Heart right ventricle (tissue), 16 donors: ENCODE data around the gene MAML1. TPM values are rescaled to one million over a fixed set of nuclear protein-coding genes. Genes with fewer than 3 reads are reported as not detected.

Experiments
- ATAC-seq, 8 donors: fragments of 200-7000 bp; cut with Tn5 transposase; one replicate each; pipeline ENCODE4 v1.9.1; 2020; ENCODE audit warnings: mild to moderate bottlenecking in 8 of 8, moderate library complexity in 8 of 8, moderate number of reproducible peaks in 1 of 8
- DNase-seq, 2 donors: peaks; one replicate each; pipeline ENCODE4 v3.0.0-alpha.2; 2020
- H3K27ac ChIP-seq, 10 donors: fragments of 200-600 bp; sonication (generic) in 2 of 10; one replicate each; pipeline versions ENCODE4 v1.5.0 to v1.8.0; 2020 to 2022; ENCODE audit warnings: mild to moderate bottlenecking in 3 of 10
- H3K27me3 ChIP-seq, 7 donors: fragments of 200-600 bp; one replicate each; pipeline ENCODE4 v1.8.0; 2021 to 2022; ENCODE audit warnings: mild to moderate bottlenecking in 2 of 7
- H3K36me3 ChIP-seq, 9 donors: fragments of 200-600 bp; sonication (generic) in 1 of 9; one replicate each; pipeline versions ENCODE4 v1.5.0 to v1.8.0; 2020 to 2022; ENCODE audit warnings: mild to moderate bottlenecking in 2 of 9
- H3K4me1 ChIP-seq, 9 donors: fragments of 200-600 bp; sonication (generic) in 1 of 9; one replicate each; pipeline versions ENCODE4 v1.5.0 to v1.8.0; 2020 to 2022; ENCODE audit warnings: mild to moderate bottlenecking in 4 of 9
- H3K4me3 ChIP-seq, 10 donors: fragments of 200-600 bp; sonication (generic) in 2 of 10; one replicate each; pipeline versions ENCODE4 v1.5.0 to v1.8.0; 2020 to 2022; ENCODE audit warnings: mild to moderate bottlenecking in 7 of 10, moderate library complexity in 2 of 10
- H3K9me3 ChIP-seq, 11 donors: fragments of 200-600 bp in 10 of 11; sonication (generic) in 2 of 11; one replicate each; pipeline versions ENCODE4 v1.5.0 to v1.8.0; 2013 to 2022; ENCODE audit warnings: mild to moderate bottlenecking in 2 of 11, control low read depth in 1 of 11, moderate library complexity in 1 of 11
- CTCF ChIP-seq, 9 donors: fragments of 200-600 bp; sonication (generic) in 2 of 9; IDR thresholded peaks; one replicate each; pipeline versions ENCODE4 v1.5.0 to v1.8.0; 2021 to 2022; ENCODE audit warnings: antibody characterized with exemption in 9 of 9, mild to moderate bottlenecking in 5 of 9, moderate library complexity in 1 of 9
- WGBS, 2 donors: extraction: QIAGEN DNeasy Blood & Tissue Kit; methylation state at CpG; one replicate each; pipeline ENCODE4 v1.1.7; 2013; ENCODE audit warnings: inconsistent platforms in 1 of 2; 5-methylcytosine and 5-hydroxymethylcytosine counted together
- intact Hi-C, 10 donors: fragments of 100-400 bp; cut with DNase I; formaldehyde crosslinking; loops; one replicate each; pipeline versions ENCODE4 v1.11.1 to v1.14.2; 2022
- polyA plus RNA-seq, 2 donors: library from polyadenylated mRNA; stranded (reverse); fragments of 200-250 nt; gene quantifications; one replicate each; pipeline ENCODE4 v1.2.3, GENCODE V29; 2013
- total RNA-seq, 10 donors: library from RNA; stranded (reverse); fragmentation: NEBNext Ultra II Directional in 3 of 10; extraction: Animal tissue kit (Norgen Biotek cat#: 25700) in 3 of 10; gene quantifications; one replicate each; pipeline versions ENCODE4 v1.2.1 to v1.2.4, GENCODE V29; 2021 to 2023
- donor health status: Arrhythmogenic right ventricular cardiomyopathy.
- donor health status: ischemic (EF 13 %, LVEDD 7.1; RV severe dilation, severe dysfunction).
- donor health status: healthy with polysubstance abuse.
- donor health status: DM: no; HTN: yes; CAD: no.
- donor health status: DM: no; HTN: no; CAD: no.
- donor health status: ischemic (EF 25% LVEDD 6.9; RV normal size, moderate dysfunction).
- donor health status: ischemic (EF 25% LVEDD 5.7; RV mildly dilated, moderate dysfunction).
- donor health status: healthy.
- donor health status: DM: yes; HTN: yes; CAD: no.
- donor health status: Ischemic cardiomyopathy.
- donor health status: ischemic (EF 35%, LVEDD 5.7; RV mildly dilated, moderate dysfunction).
- donor health status: nonischemic (EF 11% LVEDD 7.7; RV severe dilation, severe dysfunction).
- donor health status: DM: yes; HTN: yes; CAD: no.
- donor health status: PGD.
- donor health status: ischemic (EF 29% LVEDD 5.4; RV normal size, mild dysfunction).
- donor health status: nonischemic (EF 23%, LVEDD 6.1; RV moderate dilation, normal function).

Gene MAML1
- total and polyA plus RNA-seq, 12 donors, result 5.5 to 15.3 (median 11.9) TPM

- intact Hi-C loops, result loop anchor here in 3 of 10 donors (2.0 to 5.0 kb wide), 3 partner anchors 31 to 33 kb away; partner anchors contain the start of gene MAML1 (in 2 of the 3)
- no peaks in the 10 kb centered on the region for H3K9me3 ChIP-seq
- H3K27me3 ChIP-seq, result no peaks in the 10 kb centered on the region
- WGBS, 2 donors, result 1 to 2% methylated on average over 19 of the region's 19 CpGs
- no peak for TF ChIP-seq CTCF (IDR thresholded peaks at IDR 0.05)
- DNase-seq, result peak in 1 of 2 donors; percentile 14
- ATAC-seq, result no peak
- peaks cover 4 to 62% (median 39%) of the 10 kb centered on the region in 9 donors for H3K4me1 ChIP-seq
- H3K27ac ChIP-seq, result peak overlapping the region; percentile 78 to 100 (median 97)
- H3K36me3 ChIP-seq, result peaks cover 0 to 33% (median 7%) of the 10 kb centered on the region in 9 donors
- peak overlapping the region; percentile 57 to 99 (median 89) for H3K4me3 ChIP-seq
Measured at GRCh38 chr5:179699616-179700237, 32.9 kb upstream of the MAML1 start.

- Histone ChIP-seq H3K27me3 (no peaks in the 10 kb centered on the region), H3K4me1 (peaks cover 4 to 67% (median 39%) of the 10 kb centered on the region in 9 donors), H3K9me3 (no peaks in the 10 kb centered on the region), H3K4me3 (peak overlapping the region in 9 of 10 donors; percentile 70 to 99 (median 89)), H3K36me3 (peaks cover 0 to 40% (median 15%) of the 10 kb centered on the region in 9 donors), H3K27ac (peak overlapping the region in 8 of 10 donors; percentile 13 to 100 (median 97))
- WGBS, 2 donors, result 8 to 29% methylated on average over 5 to 7 of the region's 7 CpGs
- DNase-seq (no peak), ATAC-seq (no peak)
- TF ChIP-seq CTCF (IDR thresholded peaks at IDR 0.05), result no peak
- intact Hi-C loops, result no loop called here
Measured at GRCh38 chr5:179700401-179700918, 32.2 kb upstream of the MAML1 start.

GRCh38 chr5:179716286-179716685 lies 16.3 kb upstream of the MAML1 start:
- H3K36me3 ChIP-seq, result peaks cover 4 to 100% (median 70%) of the 10 kb centered on the region in 9 donors
- ATAC-seq, result no peak
- intact Hi-C loops, result no loop called here

GRCh38 chr5:179720222-179720621 lies 12.4 kb upstream of the MAML1 start:
- intact Hi-C loops, result no loop called here
- peaks cover 9 to 100% (median 90%) of the 10 kb centered on the region in 9 donors for H3K36me3 ChIP-seq
- no peak for TF ChIP-seq CTCF (IDR thresholded peaks at IDR 0.05)
- H3K4me1 ChIP-seq, result peaks cover 0 to 8% (median 0%) of the 10 kb centered on the region in 9 donors
- DNase-seq (no peak), ATAC-seq (no peak)
- H3K27me3 ChIP-seq, result no peaks in the 10 kb centered on the region
- no peaks in the 10 kb centered on the region for H3K9me3 ChIP-seq
- WGBS, 2 donors, result 86 to 91% methylated on average over 2 of the region's 2 CpGs
- no peak overlapping the region for H3K4me3 ChIP-seq
- no peak overlapping the region for H3K27ac ChIP-seq

More at GRCh38 chr5:179716286-179716685, 16.3 kb upstream of the MAML1 start:
- Histone ChIP-seq H3K9me3 (no peaks in the 10 kb centered on the region), H3K4me3 (no peak overlapping the region), H3K27ac (no peak overlapping the region), H3K27me3 (no peaks in the 10 kb centered on the region), H3K4me1 (no peaks in the 10 kb centered on the region)
- no peak for TF ChIP-seq CTCF (IDR thresholded peaks at IDR 0.05)
- DNase-seq, result no peak
- WGBS, 2 donors, result 75 to 91% methylated on average over 1 of the region's 1 CpG
